Naive thymus-derived CD4-positive, alpha-beta T cell (primary cell): ENCODE measurements around the gene BPTF. TPM values are rescaled to one million over a fixed set of nuclear protein-coding genes. Genes with fewer than 3 reads are reported as not detected.
"Not testable (repeated sequence)": the region's sequence is repeated elsewhere in the genome, so short reads cannot be mapped to it uniquely, and the experiment has no call there.

Source experiments
- ATAC-seq: fragments of 150-1000 bp; cut with Tn5 transposase; 2 replicates; pipeline ENCODE4 v1.10.0; 2021; ENCODE audit warnings: mild to moderate bottlenecking, moderate library complexity
- CTCF ChIA-PET: fragments of 350-600 bp; sonication (Branson Sonifier 250); formaldehyde crosslinking; loops from one replicate; lab custom pipeline; 2021; ENCODE audit warnings: antibody characterized with exemption; lab: Charles Lee
- POLR2A ChIA-PET: fragments of 350-600 bp; sonication (Branson Sonifier 250); formaldehyde crosslinking; loops from one replicate; lab custom pipeline; 2021; ENCODE audit warnings: antibody characterized with exemption, inconsistent platforms; lab: Charles Lee
- DNase-seq, 9 donors: peaks; one replicate each; pipeline versions ENCODE4 v3.0.0 to v3.0.0-alpha.2; 2020 to 2022; ENCODE audit warnings: mixed read lengths in 1 of 9
- H3K27ac ChIP-seq: one replicate; pipeline ENCODE4 v1.7.0; 2013; ENCODE audit warnings: mild to moderate bottlenecking, low read depth, low read length, moderate library complexity
- H3K27me3 ChIP-seq, 2 donors: one replicate each; pipeline ENCODE4 v1.7.0; 2013; ENCODE audit warnings: low read length in 2 of 2, mild to moderate bottlenecking in 2 of 2, moderate library complexity in 2 of 2; ENCODE audit not compliant: control insufficient read depth in 2 of 2, insufficient read depth in 2 of 2
- H3K36me3 ChIP-seq, 3 experiments: 1 replicate in 2 of 3; 2 replicates in 1 of 3; pipeline ENCODE4 v1.7.0; 2013; ENCODE audit warnings: low read length in 3 of 3, mild to moderate bottlenecking in 3 of 3, moderate library complexity in 1 of 3; ENCODE audit not compliant: insufficient read depth in 3 of 3, control insufficient read depth in 2 of 3
- H3K4me1 ChIP-seq, 2 donors: one replicate each; pipeline ENCODE4 v1.7.0; 2013; ENCODE audit warnings: low read length in 2 of 2, mild to moderate bottlenecking in 2 of 2, moderate library complexity in 1 of 2; ENCODE audit not compliant: control insufficient read depth in 2 of 2, insufficient read depth in 2 of 2
- H3K4me3 ChIP-seq: 2 replicates; pipeline ENCODE4 v1.7.0; 2013; ENCODE audit warnings: mild to moderate bottlenecking, low read length
- H3K9me3 ChIP-seq, 3 experiments: 1 replicate in 2 of 3; 2 replicates in 1 of 3; pipeline ENCODE4 v1.7.0; 2013; ENCODE audit warnings: low read length in 3 of 3; ENCODE audit not compliant: control insufficient read depth in 2 of 3
- H3K27ac Mint-ChIP-seq, 9 donors: one replicate each; pipeline ENCODE4 v1.8.0; 2020 to 2022; ENCODE audit warnings: mixed read lengths in 9 of 9, mild to moderate bottlenecking in 8 of 9, moderate library complexity in 5 of 9, inconsistent platforms in 2 of 9
- H3K27me3 Mint-ChIP-seq, 5 donors: one replicate each; pipeline ENCODE4 v1.8.0; 2021 to 2022; ENCODE audit warnings: mixed read lengths in 5 of 5, mild to moderate bottlenecking in 1 of 5
- H3K36me3 Mint-ChIP-seq, 5 donors: one replicate each; pipeline ENCODE4 v1.8.0; 2020 to 2022; ENCODE audit warnings: mixed read lengths in 5 of 5, mild to moderate bottlenecking in 3 of 5, inconsistent platforms in 1 of 5
- H3K4me1 Mint-ChIP-seq, 7 donors: one replicate each; pipeline ENCODE4 v1.8.0; 2020 to 2022; ENCODE audit warnings: mixed read lengths in 7 of 7, mild to moderate bottlenecking in 3 of 7, inconsistent platforms in 1 of 7
- H3K4me3 Mint-ChIP-seq, 10 donors: one replicate each; pipeline ENCODE4 v1.8.0; 2020 to 2022; ENCODE audit warnings: mild to moderate bottlenecking in 10 of 10, mixed read lengths in 10 of 10, moderate library complexity in 6 of 10, inconsistent platforms in 2 of 10
- H3K9me3 Mint-ChIP-seq, 11 donors: one replicate each; pipeline ENCODE4 v1.8.0; 2020 to 2022; ENCODE audit warnings: mixed read lengths in 11 of 11, mild to moderate bottlenecking in 4 of 11, inconsistent platforms in 1 of 11, moderate library complexity in 1 of 11
- intact Hi-C, 2 donors: fragments of 100-400 bp; cut with micrococcal nuclease; formaldehyde crosslinking; loops; one replicate each; pipeline ENCODE4 v1.15.1; 2023
- polyA plus RNA-seq, 2 donors: library from polyadenylated mRNA; unstranded; fragments of 300-500 nt; fragmentation: Illumina TruSeq; gene quantifications; one replicate each; pipeline ENCODE4 v1.2.3, GENCODE V29; 2021
- total RNA-seq, 6 experiments: library from RNA in 5 of 6; stranded (reverse) in 5 of 6; gene quantifications; 1 replicate in 5 of 6; 2 replicates in 1 of 6; pipeline ENCODE4 v1.2.3 and lab custom pipeline; 2021 to 2026

The BPTF gene
- total and polyA plus RNA-seq, 7 experiments from 2014 or later: 16.0 to 219 (median 149) TPM

DNA sequence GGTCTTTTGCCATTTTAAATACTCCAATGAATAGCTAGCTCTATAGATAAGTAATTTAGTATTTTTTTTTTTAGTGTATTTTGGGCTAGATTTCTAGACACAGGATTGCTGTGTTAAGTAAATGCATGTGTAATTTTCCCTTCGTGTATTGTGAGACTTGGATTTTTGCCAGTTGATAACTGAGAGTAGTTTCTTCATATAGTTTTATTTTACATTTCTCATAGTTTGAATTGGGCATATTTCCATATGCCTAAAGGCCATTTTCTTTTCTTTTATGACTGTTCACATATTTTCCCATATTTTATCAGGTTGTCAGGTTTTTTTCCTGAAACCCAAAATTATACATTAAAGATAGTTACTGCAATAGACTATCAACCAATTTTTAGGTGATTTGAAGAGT lies 59.4 kb downstream of the BPTF start:
- Histone ChIP-seq H3K9me3 (no peaks in the 10 kb centered on the region), H3K27me3 (no peaks in the 10 kb centered on the region), H3K4me1 (no peaks in the 10 kb centered on the region), H3K27ac (no peak overlapping the region), H3K36me3 (peaks cover 0 to 22% (median 0%) of the 10 kb centered on the region in 3 experiments), H3K4me3 (no peak overlapping the region)
- ATAC-seq: no peak
- ChIA-PET CTCF (no interaction called here), POLR2A (no interaction called here)
- Mint-ChIP-seq H3K4me1 (peaks cover 0 to 17% (median 12%) of the 10 kb centered on the region in 7 donors), H3K27me3 (no peaks in the 10 kb centered on the region), H3K36me3 (peaks cover 0 to 32% (median 13%) of the 10 kb centered on the region in 5 donors), H3K27ac (peak overlapping the region in 3 of 9 donors; percentile 5 to 20 (median 8)), H3K4me3 (no peak overlapping the region), H3K9me3 (no peaks in the 10 kb centered on the region)
- DNase-seq: no peak
- intact Hi-C loops: no loop called here

DNA sequence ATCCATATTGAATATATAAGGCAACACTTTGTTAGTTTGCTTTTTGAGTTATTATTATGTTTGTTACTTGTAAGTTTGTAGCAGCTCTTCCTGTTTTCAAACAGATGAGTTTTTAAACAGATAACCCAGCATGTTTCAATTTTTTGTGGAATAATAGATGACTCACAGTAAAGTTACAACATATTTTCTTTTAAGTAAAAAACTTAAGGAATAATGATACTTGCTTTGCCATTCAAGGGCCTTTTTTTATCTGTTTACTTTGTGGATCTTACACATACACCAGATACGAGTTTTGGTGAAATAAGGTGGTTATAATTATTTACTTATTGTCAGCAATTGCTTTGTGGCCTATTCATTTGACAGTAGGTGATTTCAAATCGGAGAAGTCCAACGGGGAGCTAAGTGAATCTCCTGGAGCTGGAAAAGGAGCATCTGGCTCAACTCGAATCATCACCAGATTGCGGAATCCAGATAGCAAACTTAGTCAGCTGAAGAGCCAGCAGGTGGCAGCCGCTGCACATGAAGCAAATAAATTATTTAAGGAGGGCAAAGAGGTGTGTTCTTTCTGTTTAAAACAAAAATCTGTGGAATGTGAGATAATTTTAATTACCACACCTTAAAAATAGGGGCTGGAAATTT lies 66.3 kb downstream of the BPTF start:
- no peaks in the 10 kb centered on the region for H3K9me3 Mint-ChIP-seq
- Histone ChIP-seq H3K4me3 (no peak overlapping the region), H3K27ac (no peak overlapping the region), H3K27me3 (no peaks in the 10 kb centered on the region), H3K4me1 (no peaks in the 10 kb centered on the region), H3K9me3 (no peaks in the 10 kb centered on the region), H3K36me3 (peaks cover 0 to 52% (median 7%) of the 10 kb centered on the region in 3 experiments)
- ATAC-seq: no peak
- DNase-seq: no peak
- no peak overlapping the region for H3K4me3 Mint-ChIP-seq
- no peaks in the 10 kb centered on the region for H3K27me3 Mint-ChIP-seq
- CTCF ChIA-PET: interaction anchor here (0.7 kb wide), 1 partner anchor 1351 kb away, joined by 3 read pairs; no protein-coding TSS in a partner anchor
- intact Hi-C loops: no loop called here
- peaks cover 0 to 11% (median 1%) of the 10 kb centered on the region in 7 donors for H3K4me1 Mint-ChIP-seq
- POLR2A ChIA-PET: interaction anchor here (0.5 to 1.0 kb wide), 3 partner anchors 30 to 79 kb away, joined by 3 to 4 read pairs (median 3); no protein-coding TSS in a partner anchor
- H3K36me3 Mint-ChIP-seq: peaks cover 0 to 25% (median 17%) of the 10 kb centered on the region in 5 donors
- peak overlapping the region in 1 of 9 donors; percentile 65 for H3K27ac Mint-ChIP-seq

DNA sequence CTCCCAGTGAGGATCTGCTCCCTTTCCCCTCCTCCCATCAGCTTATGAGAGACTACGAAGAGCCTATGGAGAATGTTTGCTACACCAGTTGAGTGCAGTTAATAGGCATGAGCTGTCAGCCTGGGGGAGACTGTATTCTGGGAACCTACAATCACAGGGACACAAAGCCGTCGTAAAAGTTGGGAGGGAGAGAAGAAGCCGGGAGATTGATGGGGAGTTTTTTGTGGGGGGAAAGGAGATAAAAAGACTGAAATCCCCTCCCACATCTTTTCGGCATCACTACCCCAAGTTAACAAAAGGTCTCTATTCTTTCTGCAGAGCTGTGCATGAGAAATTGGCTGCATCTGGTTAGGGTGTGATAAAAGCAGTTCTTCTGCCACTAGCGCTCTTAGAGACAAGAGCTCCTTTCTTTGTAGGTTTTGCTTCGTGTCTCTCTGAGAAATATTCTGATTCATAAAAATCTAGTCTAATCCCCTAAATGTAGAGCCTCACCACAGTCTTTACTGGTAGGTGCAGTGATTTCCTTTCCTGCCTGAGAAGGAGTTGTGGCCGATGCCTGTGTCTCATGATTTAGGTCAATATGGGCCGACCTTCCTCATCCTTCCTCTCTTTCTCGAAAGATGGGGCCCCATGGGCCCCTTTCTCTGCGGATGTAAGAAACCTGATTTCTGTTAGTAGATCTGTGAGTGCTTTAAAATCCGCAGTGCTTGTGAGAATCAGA lies 77.4 kb downstream of the BPTF start:
- H3K9me3 Mint-ChIP-seq: peaks cover 0 to 1% (median 0%) of the 10 kb centered on the region in 11 donors
- H3K4me3 ChIP-seq: no peak overlapping the region
- no peaks in the 10 kb centered on the region for H3K9me3 ChIP-seq
- ChIA-PET CTCF (no interaction called here), POLR2A (no interaction called here)
- no peak overlapping the region for H3K27ac ChIP-seq
- DNase-seq (no peak), ATAC-seq (no peak)
- H3K27me3 ChIP-seq: no peaks in the 10 kb centered on the region
- H3K27ac Mint-ChIP-seq: peak overlapping the region in 6 of 9 donors; percentile 1 to 91 (median 37)
- no peak overlapping the region for H3K4me3 Mint-ChIP-seq
- no peaks in the 10 kb centered on the region for H3K4me1 ChIP-seq
- H3K27me3 Mint-ChIP-seq: no peaks in the 10 kb centered on the region
- H3K36me3 ChIP-seq: peaks cover 0 to 67% (median 5%) of the 10 kb centered on the region in 3 experiments
- peaks cover 4 to 42% (median 19%) of the 10 kb centered on the region in 5 donors for H3K36me3 Mint-ChIP-seq
- H3K4me1 Mint-ChIP-seq: peaks cover 0 to 3% (median 0%) of the 10 kb centered on the region in 7 donors
- intact Hi-C loops: no loop called here

DNA sequence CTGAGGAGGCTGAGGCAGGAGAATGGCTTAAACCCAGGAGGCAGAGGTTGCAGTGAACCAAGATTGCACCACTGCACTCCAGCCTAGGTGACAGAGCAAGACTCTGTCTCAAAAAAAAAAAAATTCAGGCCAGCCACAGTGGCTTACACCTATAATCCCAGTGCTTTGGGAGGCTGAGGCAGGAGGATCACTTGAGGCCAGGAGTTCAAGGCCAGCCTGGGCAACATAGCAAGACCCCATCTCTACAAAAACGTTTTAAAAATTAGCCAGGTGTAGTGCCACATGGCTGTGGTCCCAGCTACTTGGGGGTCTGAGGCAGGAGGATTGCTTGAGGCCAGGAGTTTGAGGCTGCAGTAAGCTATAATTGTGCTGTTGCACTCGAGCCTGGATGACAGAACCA lies 80.0 kb downstream of the BPTF start:
- peaks cover 0 to 55% (median 5%) of the 10 kb centered on the region in 3 experiments for H3K36me3 ChIP-seq
- ATAC-seq, CTCF ChIA-PET, POLR2A ChIA-PET, H3K4me3 ChIP-seq, H3K27ac Mint-ChIP-seq, intact Hi-C loops, H3K27me3 Mint-ChIP-seq, H3K27ac ChIP-seq, H3K27me3 ChIP-seq, DNase-seq, H3K4me3 Mint-ChIP-seq, H3K9me3 Mint-ChIP-seq, H3K4me1 ChIP-seq, H3K4me1 Mint-ChIP-seq, H3K9me3 ChIP-seq: not testable (repeated sequence)
- peaks cover 4 to 48% (median 21%) of the 10 kb centered on the region in 5 donors for H3K36me3 Mint-ChIP-seq

DNA sequence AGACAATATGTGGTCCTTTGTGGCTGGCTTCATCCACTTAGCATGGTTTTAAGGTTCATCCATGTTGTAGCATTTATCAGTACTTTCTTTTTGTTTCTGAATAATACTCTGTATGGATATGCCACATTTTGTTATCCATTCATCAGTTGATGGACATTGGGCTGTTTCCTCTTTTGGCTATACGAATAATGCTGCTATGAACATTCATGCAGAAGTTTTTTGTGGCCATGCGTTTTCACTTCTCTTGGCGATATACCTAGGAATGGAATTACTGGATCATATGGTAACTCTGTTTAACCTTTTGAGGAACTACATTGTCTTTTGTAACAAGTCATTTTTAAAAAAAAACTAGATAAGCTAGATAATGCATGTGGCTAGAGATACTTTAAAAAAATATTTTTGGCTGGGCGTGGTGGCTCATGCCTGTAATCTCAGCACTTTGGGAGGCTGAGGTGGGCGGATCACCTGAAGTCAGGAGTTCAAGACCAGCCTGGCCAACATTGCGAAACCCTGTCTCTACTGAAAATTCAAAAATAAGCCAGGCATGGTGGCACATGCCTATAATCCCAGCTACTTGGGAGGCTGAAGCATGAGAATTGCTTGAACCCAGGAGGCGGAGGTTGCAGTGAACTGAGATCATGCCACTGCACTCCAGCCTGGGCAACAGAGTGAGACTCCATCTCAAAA lies 85.0 kb downstream of the BPTF start:
- H3K4me1 ChIP-seq, H3K27me3 Mint-ChIP-seq, CTCF ChIA-PET, ATAC-seq, H3K27ac ChIP-seq, intact Hi-C loops, H3K9me3 ChIP-seq, H3K9me3 Mint-ChIP-seq, H3K27me3 ChIP-seq, H3K4me3 ChIP-seq, H3K27ac Mint-ChIP-seq, H3K4me3 Mint-ChIP-seq, DNase-seq: not testable (repeated sequence)
- peaks cover 0 to 56% (median 32%) of the 10 kb centered on the region in 5 donors for H3K36me3 Mint-ChIP-seq
- POLR2A ChIA-PET: interaction anchor here (0.7 kb wide), 1 partner anchor 49 kb away, joined by 3 read pairs; no protein-coding TSS in a partner anchor
- peaks cover 4 to 52% (median 8%) of the 10 kb centered on the region in 3 experiments for H3K36me3 ChIP-seq
- H3K4me1 Mint-ChIP-seq: peaks cover 0 to 21% (median 8%) of the 10 kb centered on the region in 7 donors

DNA sequence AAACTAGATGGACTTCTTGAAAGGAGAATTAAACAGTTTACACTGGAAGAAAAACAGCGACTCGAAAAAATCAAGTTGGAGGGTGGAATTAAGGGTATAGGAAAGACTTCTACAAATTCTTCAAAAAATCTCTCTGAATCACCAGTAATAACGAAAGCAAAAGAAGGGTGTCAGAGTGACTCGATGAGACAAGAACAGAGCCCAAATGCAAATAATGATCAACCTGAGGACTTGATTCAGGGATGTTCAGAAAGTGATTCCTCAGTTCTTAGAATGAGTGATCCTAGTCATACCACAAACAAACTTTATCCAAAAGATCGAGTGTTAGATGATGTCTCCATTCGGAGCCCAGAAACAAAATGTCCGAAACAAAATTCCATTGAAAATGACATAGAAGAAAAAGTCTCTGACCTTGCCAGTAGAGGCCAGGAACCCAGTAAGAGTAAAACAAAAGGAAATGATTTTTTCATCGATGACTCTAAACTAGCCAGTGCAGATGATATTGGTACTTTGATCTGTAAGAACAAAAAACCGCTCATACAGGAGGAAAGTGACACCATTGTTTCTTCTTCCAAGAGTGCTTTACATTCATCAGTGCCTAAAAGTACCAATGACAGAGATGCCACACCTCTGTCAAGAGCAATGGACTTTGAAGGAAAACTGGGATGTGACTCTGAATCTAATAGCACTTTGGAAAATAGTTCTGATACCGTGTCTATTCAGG lies 85.9 kb downstream of the BPTF start:
- CTCF ChIA-PET: no interaction called here
- H3K27ac ChIP-seq: no peak overlapping the region
- peaks cover 4 to 47% (median 4%) of the 10 kb centered on the region in 3 experiments for H3K36me3 ChIP-seq
- H3K27me3 ChIP-seq: no peaks in the 10 kb centered on the region
- no peaks in the 10 kb centered on the region for H3K9me3 Mint-ChIP-seq
- no peaks in the 10 kb centered on the region for H3K9me3 ChIP-seq
- DNase-seq (no peak), ATAC-seq (no peak)
- peak overlapping the region in 4 of 9 donors; percentile 5 to 64 (median 28) for H3K27ac Mint-ChIP-seq
- intact Hi-C loops: no loop called here
- H3K4me1 ChIP-seq: no peaks in the 10 kb centered on the region
- peaks cover 0 to 56% (median 30%) of the 10 kb centered on the region in 5 donors for H3K36me3 Mint-ChIP-seq
- no peaks in the 10 kb centered on the region for H3K27me3 Mint-ChIP-seq
- H3K4me3 ChIP-seq: no peak overlapping the region
- POLR2A ChIA-PET: interaction anchor here (0.7 kb wide), 1 partner anchor 48 kb away, joined by 3 read pairs; no protein-coding TSS in a partner anchor
- peaks cover 4 to 29% (median 8%) of the 10 kb centered on the region in 7 donors for H3K4me1 Mint-ChIP-seq
- H3K4me3 Mint-ChIP-seq: no peak overlapping the region
